Fibroblast of peridontal ligament (primary cell): ENCODE data around the gene CMIP.

Experiments used
- DNase-seq: peaks from one replicate; pipeline ENCODE4 v3.0.0-alpha.2; 2010; ENCODE audit errors: extremely low read depth

Gene CMIP

GRCh38 chr16:81700780-81701165 is 256.2 kb downstream of the CMIP start:
- no peak for DNase-seq

- DNase-seq = no peak
Measured at GRCh38 chr16:81701296-81701970, 256.8 kb downstream of the CMIP start.

GRCh38 chr16:81702506-81702905 is 257.9 kb downstream of the CMIP start:
- no peak for DNase-seq

GRCh38 chr16:81703177-81704155 is 258.9 kb downstream of the CMIP start:
- peak; percentile 77 for DNase-seq

- no peak for DNase-seq
Measured at GRCh38 chr16:81705261-81705660, 260.7 kb downstream of the CMIP start.

GRCh38 chr16:81706327-81707295 is 262.0 kb downstream of the CMIP start:
- DNase-seq = no peak

GRCh38 chr16:81707411-81708265 is 263.0 kb downstream of the CMIP start:
- DNase-seq = peak; percentile 36

GRCh38 chr16:81708266-81709015 is 263.8 kb downstream of the CMIP start:
- no peak for DNase-seq

- no peak for DNase-seq
Measured at GRCh38 chr16:81709016-81709900, 264.6 kb downstream of the CMIP start.

GRCh38 chr16:81710044-81710443 is 265.4 kb downstream of the CMIP start:
- DNase-seq = no peak

GRCh38 chr16:81710596-81710995 is 266.0 kb downstream of the CMIP start:
- DNase-seq = no peak

- peak; percentile 80 for DNase-seq
Measured at GRCh38 chr16:81711657-81712319, 267.2 kb downstream of the CMIP start.

GRCh38 chr16:81712681-81713080 is 268.1 kb downstream of the CMIP start:
- DNase-seq = no peak

GRCh38 chr16:81713295-81713772 is 268.7 kb downstream of the CMIP start:
- DNase-seq = no peak

- DNase-seq = no peak
Measured at GRCh38 chr16:81713796-81714195, 269.2 kb downstream of the CMIP start.

- no peak for DNase-seq
Measured at GRCh38 chr16:81714583-81714982, 270.0 kb downstream of the CMIP start.

GRCh38 chr16:81715358-81716196 is 271.0 kb downstream of the CMIP start:
- DNase-seq = no peak
